8988T (cell line): ENCODE data around the gene MTA3.
"Not testable (repeated sequence)": the region's sequence is repeated elsewhere in the genome, so short reads cannot be mapped to it uniquely, and the experiment has no call there.

Experiments
- DNase-seq: peaks from one replicate; pipeline ENCODE4 v3.0.0; 2011

Gene MTA3

GRCh38 chr2:42568401-42569115 lies at the start of gene MTA3:
Gene MTA3 (plus strand): TSS chr2:42568632. CDS start chr2:42568746, 114 bp downstream.
- DNase-seq, result peak; percentile 49

- DNase-seq, result no peak
These were observed 48.8 kb upstream of the MTA3 start for GRCh38 chr2:42519624-42520023.

- DNase-seq, result no peak
These were observed 46.4 kb upstream of the MTA3 start for GRCh38 chr2:42522035-42522434.

GRCh38 chr2:42523341-42523740 lies 45.1 kb upstream of the MTA3 start:
- DNase-seq, result no peak

GRCh38 chr2:42532397-42532796 lies 36.0 kb upstream of the MTA3 start:
- DNase-seq, result no peak

- no peak for DNase-seq
These were observed 30.9 kb upstream of the MTA3 start for GRCh38 chr2:42537493-42537892.

GRCh38 chr2:42542871-42543270 lies 25.6 kb upstream of the MTA3 start:
- no peak for DNase-seq

- no peak for DNase-seq
These were observed 23.3 kb upstream of the MTA3 start for GRCh38 chr2:42545023-42545721.

- DNase-seq, result no peak
These were observed 22.5 kb upstream of the MTA3 start for GRCh38 chr2:42545841-42546390.

GRCh38 chr2:42547014-42547413 lies 21.4 kb upstream of the MTA3 start:
- DNase-seq, result no peak

GRCh38 chr2:42547446-42548295 lies 20.8 kb upstream of the MTA3 start:
- no peak for DNase-seq

- DNase-seq, result no peak
These were observed 17.6 kb upstream of the MTA3 start for GRCh38 chr2:42550870-42551269.

- DNase-seq, result no peak
These were observed 14.0 kb upstream of the MTA3 start for GRCh38 chr2:42554392-42554791.

- no peak for DNase-seq
These were observed 12.0 kb upstream of the MTA3 start for GRCh38 chr2:42556315-42556890.

- DNase-seq, result no peak
These were observed 11.1 kb upstream of the MTA3 start for GRCh38 chr2:42557306-42557705.

GRCh38 chr2:42558827-42559226 lies 9.6 kb upstream of the MTA3 start:
- no peak for DNase-seq

GRCh38 chr2:42560133-42560532 lies 8.3 kb upstream of the MTA3 start:
- not testable (repeated sequence) for DNase-seq

- DNase-seq, result no peak
These were observed 7.5 kb upstream of the MTA3 start for GRCh38 chr2:42560899-42561298.

GRCh38 chr2:42562474-42563144 lies 5.8 kb upstream of the MTA3 start:
- no peak for DNase-seq

GRCh38 chr2:42566025-42566424 lies 2.4 kb upstream of the MTA3 start:
- no peak for DNase-seq

GRCh38 chr2:42566837-42567321 lies 1.6 kb upstream of the MTA3 start:
- no peak for DNase-seq

- DNase-seq, result no peak
These were observed 1.1 kb upstream of the MTA3 start for GRCh38 chr2:42567364-42567763.
